OCI-LY3 (cell line): Measurements from ENCODE around the gene TBL3.

Experiments
- H2AFZ ChIP-seq: fragments of 200-600, 300-600 bp; shearing (Covaris generic); 2 replicates; pipeline ENCODE4 v1.6.0; 2014; ENCODE audit warnings: antibody characterized with exemption, low read depth, low read length
- H3K27ac ChIP-seq: fragments of 200-600, 300-600 bp; sonication (generic); 2 replicates; pipeline ENCODE4 v1.5.1; 2014; ENCODE audit warnings: mild to moderate bottlenecking, low read length, moderate library complexity, mixed read lengths
- H3K27me3 ChIP-seq: fragments of 200-600, 300-600 bp; sonication (generic); 2 replicates; pipeline ENCODE4 v1.6.1; 2014; ENCODE audit warnings: low read depth, low read length, mixed read lengths
- H3K36me3 ChIP-seq: fragments of 200-600, 300-600 bp; sonication (generic); replicated peaks from 2 replicates; pipeline ENCODE3; 2014; ENCODE audit warnings: low read depth, low read length, mixed read lengths
- H3K4me1 ChIP-seq: fragments of 300-600, 200-600 bp; sonication (generic); 2 replicates; pipeline ENCODE4 v1.6.1; 2014; ENCODE audit warnings: low read length, mixed read lengths
- H3K4me2 ChIP-seq: fragments of 200-600, 300-600 bp; sonication (generic); 2 replicates; pipeline ENCODE4 v1.6.1; 2014; ENCODE audit warnings: low read length, mixed read lengths
- H3K4me3 ChIP-seq: fragments of 300-600, 200-600 bp; sonication (generic); 2 replicates; pipeline ENCODE4 v1.5.1; 2014; ENCODE audit warnings: antibody characterized with exemption, mild to moderate bottlenecking, low read length, moderate library complexity
- H3K79me2 ChIP-seq: fragments of 300-600, 200-600 bp; shearing (Covaris generic); 2 replicates; pipeline ENCODE4 v1.6.1; 2014; ENCODE audit warnings: mild to moderate bottlenecking, low read length, mixed read lengths
- H3K9ac ChIP-seq: fragments of 300-600, 200-600 bp; shearing (Covaris generic); 2 replicates; pipeline ENCODE4 v1.6.0; 2014; ENCODE audit warnings: mild to moderate bottlenecking, low read length, moderate library complexity
- H3K9me3 ChIP-seq: fragments of 200-600, 300-600 bp; shearing (Covaris generic); 2 replicates; pipeline ENCODE4 v1.6.1; 2014; ENCODE audit warnings: low read length, mixed read lengths; ENCODE audit not compliant: insufficient read depth
- H4K20me1 ChIP-seq: fragments of 200-600, 300-600 bp; sonication (generic); 2 replicates; pipeline ENCODE4 v1.6.1; 2016; ENCODE audit warnings: low read length, mixed read lengths; ENCODE audit not compliant: insufficient read depth
- CTCF ChIP-seq: fragments of 200-600, 300-600 bp; sonication (generic); IDR thresholded peaks from 2 replicates; pipeline ENCODE4 v1.5.1; 2014; ENCODE audit warnings: antibody characterized with exemption, low read length, low read depth
- EZH2phosphoT487 ChIP-seq: fragments of 200-600 bp; shearing (Covaris generic); IDR thresholded peaks from 2 replicates; pipeline ENCODE4 v1.6.1; 2018; ENCODE audit warnings: antibody characterized with exemption, mixed run types, low read depth

TBL3 gene

GRCh38 chr16:2027024-2028010, 55.5 kb downstream of the TBL3 start:
- TF ChIP-seq EZH2phosphoT487: no peak
- no peaks in the 10 kb centered on the region for H3K36me3 ChIP-seq
- peak overlapping the region; percentile 50 for H3K4me2 ChIP-seq
- H3K27me3 ChIP-seq: peaks cover 28% of the 10 kb centered on the region
- H2AFZ ChIP-seq: no peak overlapping the region
- no peaks in the 10 kb centered on the region for H3K9me3 ChIP-seq
- no peak overlapping the region for H3K27ac ChIP-seq
- peaks cover 12% of the 10 kb centered on the region for H3K4me1 ChIP-seq
- no peaks in the 10 kb centered on the region for H4K20me1 ChIP-seq
- H3K79me2 ChIP-seq: no peaks in the 10 kb centered on the region
- H3K9ac ChIP-seq: no peak overlapping the region
- H3K4me3 ChIP-seq: peak overlapping the region; percentile 70

GRCh38 chr16:2028146-2028545, 56.3 kb downstream of the TBL3 start:
- H3K4me2 ChIP-seq: no peak overlapping the region

GRCh38 chr16:2028620-2029220, 56.9 kb downstream of the TBL3 start:
- no peak overlapping the region for H3K27ac ChIP-seq
- no peak for TF ChIP-seq CTCF
- TF ChIP-seq EZH2phosphoT487: no peak
- no peak overlapping the region for H3K4me3 ChIP-seq
- H3K9ac ChIP-seq: no peak overlapping the region
- H3K9me3 ChIP-seq: no peaks in the 10 kb centered on the region
- peaks cover 10% of the 10 kb centered on the region for H3K4me1 ChIP-seq
- no peaks in the 10 kb centered on the region for H3K36me3 ChIP-seq
- H3K27me3 ChIP-seq: peaks cover 28% of the 10 kb centered on the region
- no peak overlapping the region for H3K4me2 ChIP-seq
- no peaks in the 10 kb centered on the region for H3K79me2 ChIP-seq
- no peaks in the 10 kb centered on the region for H4K20me1 ChIP-seq
- H2AFZ ChIP-seq: no peak overlapping the region

More at GRCh38 chr16:2028146-2028545, 56.3 kb downstream of the TBL3 start:
- Histone ChIP-seq H4K20me1 (no peaks in the 10 kb centered on the region), H3K4me1 (peaks cover 15% of the 10 kb centered on the region), H3K79me2 (no peaks in the 10 kb centered on the region), H3K4me3 (no peak overlapping the region), H3K27me3 (peaks cover 28% of the 10 kb centered on the region), H2AFZ (no peak overlapping the region), H3K36me3 (no peaks in the 10 kb centered on the region), H3K27ac (no peak overlapping the region), H3K9me3 (no peaks in the 10 kb centered on the region), H3K9ac (no peak overlapping the region)
- no peak for TF ChIP-seq CTCF
- no peak for TF ChIP-seq EZH2phosphoT487

- no peaks in the 10 kb centered on the region for H4K20me1 ChIP-seq
- H3K36me3 ChIP-seq: no peaks in the 10 kb centered on the region
- H3K4me3 ChIP-seq: no peak overlapping the region
- no peak overlapping the region for H3K9ac ChIP-seq
- H3K4me1 ChIP-seq: peaks cover 9% of the 10 kb centered on the region
- H2AFZ ChIP-seq: no peak overlapping the region
- H3K27ac ChIP-seq: no peak overlapping the region
- H3K79me2 ChIP-seq: no peaks in the 10 kb centered on the region
- H3K27me3 ChIP-seq: peaks cover 28% of the 10 kb centered on the region
- TF ChIP-seq CTCF (no peak), EZH2phosphoT487 (no peak)
- no peaks in the 10 kb centered on the region for H3K9me3 ChIP-seq
- no peak overlapping the region for H3K4me2 ChIP-seq
Observed at GRCh38 chr16:2029350-2029749, 57.5 kb downstream of the TBL3 start.
